Measurements from ENCODE around the gene DLX4. TPM values are rescaled to one million over a fixed set of nuclear protein-coding genes. Genes with fewer than 3 reads are reported as not detected.

The DLX4 gene
- total and polyA plus RNA-seq, 2 experiments from 2014 or later: 0.40 TPM; not detected in 1

DNA sequence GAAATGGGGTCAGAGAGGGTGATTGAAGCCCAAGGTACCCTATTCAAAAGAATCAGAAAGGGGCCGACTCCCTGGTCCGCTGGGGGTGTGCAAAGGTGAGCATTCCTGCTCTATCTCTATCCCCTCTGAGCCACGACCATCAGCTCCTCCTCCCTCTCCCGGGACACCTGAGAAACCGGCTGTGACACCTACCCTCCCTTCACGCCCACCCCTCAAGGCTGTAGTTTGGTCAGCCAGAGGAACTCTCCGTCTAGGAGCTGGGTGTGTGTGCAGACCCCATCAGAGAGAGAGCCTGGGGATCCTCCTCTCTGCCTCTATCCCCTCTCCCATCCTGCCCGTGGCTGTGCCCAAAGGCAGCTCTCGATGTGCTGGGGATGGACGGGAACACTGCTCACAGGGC lies 27.6 kb upstream of the DLX4 start:
- H4K20me1 ChIP-seq (ENCODE audit: insufficient read depth): no peaks in the 10 kb centered on the region
- WGBS, 2 experiments (ENCODE audit: low coverage in 1 of 2, low lambda C conversion rate in 2 of 2, missing lambda C conversion rate in 2 of 2): 32 to 42% methylated on average over 10 of the region's 10 CpGs
- TF ChIP-seq EZH2phosphoT487 (IDR thresholded peaks at IDR 0.05; ENCODE audit: insufficient read depth, low read depth) (no peak), EZH2 (IDR thresholded peaks at IDR 0.05; ENCODE audit: insufficient read depth, poor library complexity, severe bottlenecking) (no peak)
- 0 out of 2 replicates have a peak, but pooled peaks cover 3% of the 10 kb centered on the region for H3K4me1 ChIP-seq (ENCODE audit: insufficient read depth)
- no peak overlapping the region for H3K27ac ChIP-seq
- no peak for DNase-seq
- H3K79me2 ChIP-seq (ENCODE audit: insufficient read depth): no peaks in the 10 kb centered on the region
- H2AFZ ChIP-seq: no peak overlapping the region
- H3K9me3 ChIP-seq (ENCODE audit: low read depth): no peaks in the 10 kb centered on the region
- no peak overlapping the region for H3K4me3 ChIP-seq
- no peaks in the 10 kb centered on the region for H3F3A ChIP-seq (ENCODE audit: insufficient read depth)
- in situ Hi-C loops (cut with MboI): no loop called here
- no peaks in the 10 kb centered on the region for H3K36me3 ChIP-seq (ENCODE audit: low read depth)
- H3K27me3 ChIP-seq (replicated peaks; ENCODE audit: insufficient read depth): peaks cover 12% of the 10 kb centered on the region; the same call in 1 of the 2 replicates
- no peaks in the 10 kb centered on the region for H3K9me2 ChIP-seq (ENCODE audit: insufficient read depth)
- H3K9ac ChIP-seq: no peak overlapping the region
- H3K4me2 ChIP-seq (ENCODE audit: unreplicated experiment): no peak overlapping the region

GRCh38 chr17:49942947-49943346 lies 26.0 kb upstream of the DLX4 start:
- Histone ChIP-seq H3K4me2 (ENCODE audit: unreplicated experiment) (no peak overlapping the region), H3K4me1 (ENCODE audit: insufficient read depth) (0 out of 2 replicates have a peak, but pooled peaks cover 3% of the 10 kb centered on the region), H3K9ac (no peak overlapping the region), H3K9me3 (ENCODE audit: low read depth) (no peaks in the 10 kb centered on the region), H3K9me2 (ENCODE audit: insufficient read depth) (no peaks in the 10 kb centered on the region), H2AFZ (no peak overlapping the region), H3K79me2 (ENCODE audit: insufficient read depth) (no peaks in the 10 kb centered on the region), H3K27ac (no peak overlapping the region), H3K4me3 (no peak overlapping the region), H3K27me3 (replicated peaks; ENCODE audit: insufficient read depth) (peaks cover 12% of the 10 kb centered on the region; the same call in 1 of the 2 replicates), H3F3A (ENCODE audit: insufficient read depth) (no peaks in the 10 kb centered on the region), H3K36me3 (ENCODE audit: low read depth) (no peaks in the 10 kb centered on the region), H4K20me1 (ENCODE audit: insufficient read depth) (no peaks in the 10 kb centered on the region)
- no peak for DNase-seq
- 66 to 69% methylated on average over 5 of the region's 5 CpGs for WGBS, 2 experiments (ENCODE audit: low coverage in 1 of 2, low lambda C conversion rate in 2 of 2, missing lambda C conversion rate in 2 of 2)
- no peak for TF ChIP-seq EZH2phosphoT487 (IDR thresholded peaks at IDR 0.05; ENCODE audit: insufficient read depth, low read depth)
- in situ Hi-C loops (cut with MboI): no loop called here

DNA sequence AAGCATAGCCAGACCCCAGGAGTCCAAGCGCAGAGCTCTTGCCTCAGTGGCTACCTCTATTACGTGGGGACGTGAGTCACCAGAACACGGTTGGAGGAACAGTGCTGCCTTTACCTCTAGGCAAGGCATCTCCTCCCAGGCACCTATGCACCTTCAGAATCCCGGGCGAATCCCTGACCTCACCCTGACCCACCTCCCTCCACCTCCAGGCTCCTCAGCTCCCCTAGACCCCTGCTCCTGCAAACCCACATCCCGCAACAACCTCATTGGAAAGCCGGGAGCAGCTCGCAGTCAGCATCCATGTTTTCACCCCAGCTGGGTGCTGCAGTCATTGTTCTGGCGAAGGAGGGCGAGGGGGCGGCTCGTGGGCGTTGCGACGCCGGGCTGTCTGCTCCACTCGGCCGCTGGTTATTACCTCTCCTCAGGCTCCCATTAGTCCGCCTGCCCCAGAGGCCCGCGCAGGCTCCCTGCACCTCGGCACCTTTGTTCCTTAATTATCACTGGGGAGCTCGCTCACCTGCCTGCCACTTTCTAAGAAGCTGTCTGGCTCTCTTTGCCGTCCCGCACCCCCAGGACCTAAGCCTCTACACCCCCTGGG lies 24.6 kb upstream of the DLX4 start:
- Histone ChIP-seq H4K20me1 (ENCODE audit: insufficient read depth) (no peaks in the 10 kb centered on the region), H3K79me2 (ENCODE audit: insufficient read depth) (no peaks in the 10 kb centered on the region), H3K9ac (no peak overlapping the region), H3K27ac (no peak overlapping the region), H3K27me3 (replicated peaks; ENCODE audit: insufficient read depth) (peaks cover 12% of the 10 kb centered on the region; the same call in 1 of the 2 replicates), H3F3A (ENCODE audit: insufficient read depth) (no peaks in the 10 kb centered on the region), H3K9me2 (ENCODE audit: insufficient read depth) (no peaks in the 10 kb centered on the region), H3K4me1 (ENCODE audit: insufficient read depth) (0 out of 2 replicates have a peak, but pooled peaks cover 3% of the 10 kb centered on the region), H3K36me3 (ENCODE audit: low read depth) (no peaks in the 10 kb centered on the region), H2AFZ (no peak overlapping the region), H3K4me3 (no peak overlapping the region), H3K9me3 (ENCODE audit: low read depth) (no peaks in the 10 kb centered on the region), H3K4me2 (ENCODE audit: unreplicated experiment) (no peak overlapping the region)
- TF ChIP-seq EZH2phosphoT487 (IDR thresholded peaks at IDR 0.05; ENCODE audit: insufficient read depth, low read depth) (no peak), EZH2 (IDR thresholded peaks at IDR 0.05; ENCODE audit: insufficient read depth, poor library complexity, severe bottlenecking) (no peak)
- in situ Hi-C loops (cut with MboI): no loop called here
- DNase-seq: no peak
- WGBS, 2 experiments (ENCODE audit: low coverage in 1 of 2, low lambda C conversion rate in 2 of 2, missing lambda C conversion rate in 2 of 2): 22 to 28% methylated on average over 18 to 26 of the region's 26 CpGs

- Histone ChIP-seq H3K27me3 (replicated peaks; ENCODE audit: insufficient read depth) (peaks cover 14% of the 10 kb centered on the region; the same call in 1 of the 2 replicates), H3K27ac (no peak overlapping the region), H3K4me1 (ENCODE audit: insufficient read depth) (0 out of 2 replicates have a peak, but pooled peaks cover 3% of the 10 kb centered on the region), H2AFZ (no peak overlapping the region), H3F3A (ENCODE audit: insufficient read depth) (no peaks in the 10 kb centered on the region), H4K20me1 (ENCODE audit: insufficient read depth) (no peaks in the 10 kb centered on the region), H3K9me2 (ENCODE audit: insufficient read depth) (no peaks in the 10 kb centered on the region), H3K36me3 (ENCODE audit: low read depth) (no peaks in the 10 kb centered on the region), H3K9me3 (ENCODE audit: low read depth) (no peaks in the 10 kb centered on the region), H3K79me2 (ENCODE audit: insufficient read depth) (no peaks in the 10 kb centered on the region), H3K4me3 (no peak overlapping the region), H3K9ac (no peak overlapping the region), H3K4me2 (ENCODE audit: unreplicated experiment) (no peak overlapping the region)
- TF ChIP-seq EZH2 (IDR thresholded peaks at IDR 0.05; ENCODE audit: insufficient read depth, poor library complexity, severe bottlenecking): no peak
- TF ChIP-seq EZH2phosphoT487 (IDR thresholded peaks at IDR 0.05; ENCODE audit: insufficient read depth, low read depth): no peak
- in situ Hi-C loops (cut with MboI): no loop called here
- WGBS, 2 experiments (ENCODE audit: low coverage in 1 of 2, low lambda C conversion rate in 2 of 2, missing lambda C conversion rate in 2 of 2): 62 to 68% methylated on average over 8 of the region's 8 CpGs
- DNase-seq: no peak
These were observed 22.8 kb upstream of the DLX4 start for GRCh38 chr17:49946208-49946607.
